MM.1S (cell line): ENCODE measurements around the gene AVL9.
"Not testable (repeated sequence)": the region's sequence is repeated elsewhere in the genome, so short reads cannot be mapped to it uniquely, and the experiment has no call there.

ENCODE experiments used
- EZH2 ChIP-seq: fragments of 300-600 bp; sonication (generic); optimal IDR thresholded peaks from 2 replicates; pipeline ENCODE3; 2017; ENCODE audit warnings: low read depth, mild to moderate bottlenecking, antibody characterized with exemption, low read length, mixed read lengths
- EZH2phosphoT487 ChIP-seq: fragments of 300-600 bp; sonication (generic); IDR thresholded peaks from 2 replicates; pipeline ENCODE4 v1.6.1; 2018; ENCODE audit warnings: antibody characterized with exemption, low read length
- TF ChIP-seq, protein P1 (sequence below): fragments of 300-600 bp; sonication (generic); IDR thresholded peaks from 2 replicates; pipeline ENCODE4 v1.5.1; 2016; ENCODE audit warnings: antibody characterized with exemption, low read length, mixed read lengths

DNA sequence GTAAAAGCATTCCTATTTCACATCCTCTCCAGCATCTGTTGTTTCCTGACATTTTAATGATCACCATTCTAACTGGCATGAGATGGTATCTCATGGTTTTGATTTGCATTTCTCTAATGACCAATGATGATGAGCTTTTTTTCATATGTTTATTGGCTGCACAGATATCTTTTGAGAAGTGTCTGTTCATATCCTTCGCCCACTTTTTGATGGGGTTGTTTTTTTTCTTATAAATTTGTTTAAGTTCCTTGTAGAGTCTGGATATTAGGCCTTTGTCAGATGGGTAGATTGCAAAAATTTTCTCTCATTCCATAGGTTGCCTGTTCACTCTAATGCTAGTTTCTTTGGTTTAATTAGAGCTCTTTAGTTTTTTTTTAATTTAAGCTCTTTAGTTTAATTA lies 4.9 kb downstream of the AVL9 start:
- TF ChIP-seq, protein P1, sequence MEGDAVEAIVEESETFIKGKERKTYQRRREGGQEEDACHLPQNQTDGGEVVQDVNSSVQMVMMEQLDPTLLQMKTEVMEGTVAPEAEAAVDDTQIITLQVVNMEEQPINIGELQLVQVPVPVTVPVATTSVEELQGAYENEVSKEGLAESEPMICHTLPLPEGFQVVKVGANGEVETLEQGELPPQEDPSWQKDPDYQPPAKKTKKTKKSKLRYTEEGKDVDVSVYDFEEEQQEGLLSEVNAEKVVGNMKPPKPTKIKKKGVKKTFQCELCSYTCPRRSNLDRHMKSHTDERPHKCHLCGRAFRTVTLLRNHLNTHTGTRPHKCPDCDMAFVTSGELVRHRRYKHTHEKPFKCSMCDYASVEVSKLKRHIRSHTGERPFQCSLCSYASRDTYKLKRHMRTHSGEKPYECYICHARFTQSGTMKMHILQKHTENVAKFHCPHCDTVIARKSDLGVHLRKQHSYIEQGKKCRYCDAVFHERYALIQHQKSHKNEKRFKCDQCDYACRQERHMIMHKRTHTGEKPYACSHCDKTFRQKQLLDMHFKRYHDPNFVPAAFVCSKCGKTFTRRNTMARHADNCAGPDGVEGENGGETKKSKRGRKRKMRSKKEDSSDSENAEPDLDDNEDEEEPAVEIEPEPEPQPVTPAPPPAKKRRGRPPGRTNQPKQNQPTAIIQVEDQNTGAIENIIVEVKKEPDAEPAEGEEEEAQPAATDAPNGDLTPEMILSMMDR: not testable (repeated sequence)
- not testable (repeated sequence) for TF ChIP-seq EZH2, EZH2phosphoT487
